ENCODE measurements around the gene GOSR1. TPM values are rescaled to one million over a fixed set of nuclear protein-coding genes. Genes with fewer than 3 reads are reported as not detected.
"Not testable (repeated sequence)": the region's sequence is repeated elsewhere in the genome, so short reads cannot be mapped to it uniquely, and the experiment has no call there.

The GOSR1 gene
- total RNA-seq, 3 donors from 2014 or later (not counting 1 experiment from before 2014, with no cell fraction given) = 45.0 to 57.5 (median 54.4) TPM

DNA sequence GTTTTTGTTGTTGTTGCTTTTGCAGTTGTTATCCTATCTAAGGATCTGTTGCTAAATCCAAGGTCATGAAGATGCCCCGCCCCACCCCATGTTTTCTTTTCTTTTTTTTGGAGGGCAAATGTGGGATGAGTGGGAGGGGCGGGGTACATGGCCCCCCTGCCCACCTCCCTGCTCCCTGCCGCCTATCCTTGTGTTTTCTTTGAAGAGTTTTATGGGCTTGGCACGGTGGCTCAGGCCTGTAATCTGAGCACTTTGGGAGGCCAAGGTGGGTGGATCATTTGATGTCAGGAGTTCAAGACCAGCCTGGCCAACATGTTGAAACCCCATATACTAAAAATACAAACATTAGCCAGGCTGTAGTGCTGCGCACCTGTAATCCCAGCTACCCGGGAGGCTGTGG lies 18.8 kb upstream of the GOSR1 start:
- H3K4me3 ChIP-seq (ENCODE audit: low read length) = no peak overlapping the region
- 100% methylated on average over 3 of the region's 6 CpGs for WGBS (ENCODE audit: insufficient coverage)
- H3K27ac ChIP-seq (ENCODE audit: low read length) = no peak overlapping the region
- H3K36me3 ChIP-seq (ENCODE audit: control insufficient read depth, insufficient read depth, low read length) = peaks cover 58% of the 10 kb centered on the region
- H3K27me3 Mint-ChIP-seq (ENCODE audit: low read depth in 2 of 2) = no peaks in the 10 kb centered on the region
- H3K4me3 Mint-ChIP-seq = no peak overlapping the region
- no peaks in the 10 kb centered on the region for H3K9me3 Mint-ChIP-seq
- DNase-seq (no peak), ATAC-seq (no peak)
- peaks cover 42% of the 10 kb centered on the region for H3K36me3 Mint-ChIP-seq
- H3K27ac Mint-ChIP-seq = no peak overlapping the region
- H3K9me3 ChIP-seq (ENCODE audit: control insufficient read depth, insufficient read depth, low read length) = no peaks in the 10 kb centered on the region
- H3K27me3 ChIP-seq (ENCODE audit: control insufficient read depth, insufficient read depth, low read length) = no peaks in the 10 kb centered on the region
- H3K4me1 Mint-ChIP-seq = peaks cover 0 to 6% of the 10 kb centered on the region in 2 donors
- no peaks in the 10 kb centered on the region for H3K4me1 ChIP-seq (ENCODE audit: control insufficient read depth, insufficient read depth, low read length)
- TF ChIP-seq, protein P1, sequence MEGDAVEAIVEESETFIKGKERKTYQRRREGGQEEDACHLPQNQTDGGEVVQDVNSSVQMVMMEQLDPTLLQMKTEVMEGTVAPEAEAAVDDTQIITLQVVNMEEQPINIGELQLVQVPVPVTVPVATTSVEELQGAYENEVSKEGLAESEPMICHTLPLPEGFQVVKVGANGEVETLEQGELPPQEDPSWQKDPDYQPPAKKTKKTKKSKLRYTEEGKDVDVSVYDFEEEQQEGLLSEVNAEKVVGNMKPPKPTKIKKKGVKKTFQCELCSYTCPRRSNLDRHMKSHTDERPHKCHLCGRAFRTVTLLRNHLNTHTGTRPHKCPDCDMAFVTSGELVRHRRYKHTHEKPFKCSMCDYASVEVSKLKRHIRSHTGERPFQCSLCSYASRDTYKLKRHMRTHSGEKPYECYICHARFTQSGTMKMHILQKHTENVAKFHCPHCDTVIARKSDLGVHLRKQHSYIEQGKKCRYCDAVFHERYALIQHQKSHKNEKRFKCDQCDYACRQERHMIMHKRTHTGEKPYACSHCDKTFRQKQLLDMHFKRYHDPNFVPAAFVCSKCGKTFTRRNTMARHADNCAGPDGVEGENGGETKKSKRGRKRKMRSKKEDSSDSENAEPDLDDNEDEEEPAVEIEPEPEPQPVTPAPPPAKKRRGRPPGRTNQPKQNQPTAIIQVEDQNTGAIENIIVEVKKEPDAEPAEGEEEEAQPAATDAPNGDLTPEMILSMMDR (IDR thresholded peaks at IDR 0.05) = no peak
- intact Hi-C loops (cut with micrococcal nuclease) = no loop called here

DNA sequence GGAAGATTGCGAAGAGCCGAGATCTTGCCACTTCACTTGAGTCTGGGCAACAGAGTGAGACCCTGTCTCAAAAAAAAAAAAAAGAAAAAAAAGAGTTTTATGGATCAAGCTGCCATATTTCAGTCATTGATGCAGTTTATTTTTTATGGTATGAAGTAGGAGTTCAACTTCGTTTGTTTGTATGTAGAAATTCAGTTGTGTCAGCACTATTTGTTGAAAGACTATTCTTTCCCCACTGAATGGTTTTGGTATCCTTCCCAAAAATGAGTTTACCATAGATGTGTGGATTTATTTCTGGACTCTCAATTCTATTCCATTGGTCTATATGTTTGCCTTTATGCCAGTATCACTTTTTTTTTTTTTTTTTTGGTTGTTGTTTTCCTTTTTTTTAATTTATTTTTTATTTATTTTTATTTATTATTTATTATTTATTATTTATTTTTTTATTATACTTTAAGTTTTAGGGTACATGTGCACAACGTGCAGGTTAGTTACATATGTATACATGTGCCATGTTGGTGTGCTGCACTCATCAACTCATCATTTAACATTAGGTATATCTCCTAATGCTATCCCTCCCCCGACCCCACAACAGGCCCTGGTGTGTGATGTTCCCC lies 18.3 kb upstream of the GOSR1 start:
- H3K4me1 Mint-ChIP-seq; DNase-seq; H3K27ac Mint-ChIP-seq; intact Hi-C loops (cut with micrococcal nuclease); H3K9me3 Mint-ChIP-seq; H3K27ac ChIP-seq (ENCODE audit: low read length); ATAC-seq; H3K9me3 ChIP-seq (ENCODE audit: control insufficient read depth, insufficient read depth, low read length); H3K4me3 Mint-ChIP-seq; H3K27me3 Mint-ChIP-seq (ENCODE audit: low read depth in 2 of 2); H3K4me1 ChIP-seq (ENCODE audit: control insufficient read depth, insufficient read depth, low read length); H3K4me3 ChIP-seq (ENCODE audit: low read length); H3K27me3 ChIP-seq (ENCODE audit: control insufficient read depth, insufficient read depth, low read length): not testable (repeated sequence)
- WGBS (ENCODE audit: insufficient coverage) = 99% methylated on average over 3 of the region's 5 CpGs
- H3K36me3 Mint-ChIP-seq = peaks cover 43% of the 10 kb centered on the region
- H3K36me3 ChIP-seq (ENCODE audit: control insufficient read depth, insufficient read depth, low read length) = peaks cover 61% of the 10 kb centered on the region

DNA sequence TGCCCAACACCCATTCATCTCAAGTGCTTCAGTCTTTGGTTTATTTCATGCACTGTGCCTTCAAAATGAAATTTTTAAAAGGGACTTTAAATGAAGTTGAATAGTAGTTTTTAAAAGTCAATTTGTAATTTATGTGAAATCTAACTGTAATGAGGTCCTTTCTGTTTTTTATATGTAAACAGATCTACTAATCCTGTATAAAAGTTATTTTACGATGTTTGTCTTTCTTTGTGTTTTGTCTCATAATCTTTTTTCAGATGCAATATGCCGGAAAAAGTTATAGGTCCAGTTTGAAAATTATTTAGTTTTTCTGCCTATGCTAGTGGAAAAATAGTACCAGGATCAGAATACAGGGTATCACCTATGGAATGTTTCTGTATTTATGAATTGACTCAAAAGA lies 8.7 kb upstream of the GOSR1 start:
- ATAC-seq (no peak), DNase-seq (no peak)
- H3K27me3 Mint-ChIP-seq (ENCODE audit: low read depth in 2 of 2) = no peaks in the 10 kb centered on the region
- peaks cover 26% of the 10 kb centered on the region for H3K36me3 ChIP-seq (ENCODE audit: control insufficient read depth, insufficient read depth, low read length)
- H3K4me1 ChIP-seq (ENCODE audit: control insufficient read depth, insufficient read depth, low read length) = no peaks in the 10 kb centered on the region
- intact Hi-C loops (cut with micrococcal nuclease) = no loop called here
- H3K9me3 ChIP-seq (ENCODE audit: control insufficient read depth, insufficient read depth, low read length) = no peaks in the 10 kb centered on the region
- H3K4me1 Mint-ChIP-seq = no peaks in the 10 kb centered on the region
- H3K27me3 ChIP-seq (ENCODE audit: control insufficient read depth, insufficient read depth, low read length) = peaks cover 3% of the 10 kb centered on the region
- H3K27ac ChIP-seq (ENCODE audit: low read length) = no peak overlapping the region
- no peak overlapping the region for H3K4me3 Mint-ChIP-seq
- TF ChIP-seq, protein P1 (IDR thresholded peaks at IDR 0.05) = no peak
- H3K4me3 ChIP-seq (ENCODE audit: low read length) = no peak overlapping the region
- peaks cover 20% of the 10 kb centered on the region for H3K36me3 Mint-ChIP-seq
- H3K27ac Mint-ChIP-seq = no peak overlapping the region
- H3K9me3 Mint-ChIP-seq = no peaks in the 10 kb centered on the region
- WGBS (ENCODE audit: insufficient coverage) = 96% methylated on average over 2 of the region's 2 CpGs

DNA sequence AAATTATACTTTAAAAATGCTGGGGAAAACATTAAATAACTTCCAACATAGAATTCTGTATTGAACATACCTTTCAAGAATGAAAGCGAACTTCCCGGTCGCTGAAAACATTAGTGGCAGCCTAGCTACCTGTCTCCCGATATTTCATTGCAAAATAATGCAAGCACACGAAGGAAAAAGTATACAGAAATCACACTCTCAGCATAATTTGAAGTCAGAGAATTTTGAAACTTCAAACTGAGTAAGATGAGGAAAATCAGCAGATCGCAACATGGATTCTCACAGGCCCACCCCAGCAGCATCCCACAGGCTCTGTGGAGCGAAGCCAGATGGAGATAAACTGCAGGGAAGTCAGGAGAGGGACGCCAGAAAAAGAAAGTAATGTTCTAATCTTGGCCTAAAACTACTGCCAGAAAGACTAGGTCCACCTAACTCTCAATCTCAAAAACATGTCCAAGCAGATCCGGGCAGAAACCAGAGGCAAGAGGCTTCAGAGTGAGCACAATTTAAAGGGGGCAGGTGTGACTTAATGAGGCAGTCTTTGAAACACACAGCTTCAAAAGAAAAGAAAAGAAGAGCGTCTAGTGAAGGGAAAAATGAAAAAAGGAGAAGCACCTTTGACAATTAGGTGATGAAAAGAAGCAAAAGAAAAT lies 4.8 kb upstream of the GOSR1 start:
- TF ChIP-seq, protein P1 (IDR thresholded peaks at IDR 0.05) = no peak
- H3K4me1 ChIP-seq (ENCODE audit: control insufficient read depth, insufficient read depth, low read length) = peaks cover 5% of the 10 kb centered on the region
- no peaks in the 10 kb centered on the region for H3K9me3 Mint-ChIP-seq
- H3K27ac ChIP-seq (ENCODE audit: low read length) = no peak overlapping the region
- no peaks in the 10 kb centered on the region for H3K36me3 Mint-ChIP-seq
- no peak overlapping the region for H3K4me3 Mint-ChIP-seq
- H3K27me3 Mint-ChIP-seq (ENCODE audit: low read depth in 2 of 2) = no peaks in the 10 kb centered on the region
- 83% methylated on average over 10 of the region's 10 CpGs for WGBS (ENCODE audit: insufficient coverage)
- no peaks in the 10 kb centered on the region for H3K36me3 ChIP-seq (ENCODE audit: control insufficient read depth, insufficient read depth, low read length)
- no peak overlapping the region for H3K4me3 ChIP-seq (ENCODE audit: low read length)
- DNase-seq (no peak), ATAC-seq (no peak)
- intact Hi-C loops (cut with micrococcal nuclease) = loop anchor here (10.0 kb wide), 1 partner anchor 352 kb away; the partner anchor contains the start of gene CRLF3
- no peaks in the 10 kb centered on the region for H3K9me3 ChIP-seq (ENCODE audit: control insufficient read depth, insufficient read depth, low read length)
- no peak overlapping the region for H3K27ac Mint-ChIP-seq
- peaks cover 11 to 12% of the 10 kb centered on the region in 2 donors for H3K4me1 Mint-ChIP-seq
- peaks cover 3% of the 10 kb centered on the region for H3K27me3 ChIP-seq (ENCODE audit: control insufficient read depth, insufficient read depth, low read length)

All from natural killer cell (primary cell).